Stomach smooth muscle (tissue), 2 donors: ENCODE measurements around the gene GMIP.

ENCODE experiments used
- H3K27ac ChIP-seq: one replicate; pipeline ENCODE4 v1.7.0; 2013; ENCODE audit warnings: mild to moderate bottlenecking, low read length, inconsistent platforms
- H3K27me3 ChIP-seq, 2 donors: one replicate each; pipeline ENCODE4 v1.7.0; 2013; ENCODE audit warnings: low read length in 2 of 2; ENCODE audit not compliant: insufficient read depth in 2 of 2, control insufficient read depth in 1 of 2
- H3K36me3 ChIP-seq, 2 donors: one replicate each; pipeline ENCODE4 v1.7.0; 2013; ENCODE audit warnings: low read length in 2 of 2; ENCODE audit not compliant: control insufficient read depth in 2 of 2, insufficient read depth in 2 of 2
- H3K4me1 ChIP-seq: one replicate; pipeline ENCODE4 v1.7.0; 2013; ENCODE audit warnings: low read length; ENCODE audit not compliant: control insufficient read depth, insufficient read depth
- H3K4me3 ChIP-seq, 2 donors: one replicate each; pipeline ENCODE4 v1.7.0; 2013; ENCODE audit warnings: low read length in 2 of 2
- H3K9ac ChIP-seq, 2 donors: one replicate each; pipeline ENCODE4 v1.7.0; 2013; ENCODE audit warnings: low read length in 2 of 2, mild to moderate bottlenecking in 1 of 2
- H3K9me3 ChIP-seq, 2 donors: one replicate each; pipeline ENCODE4 v1.7.0; 2013; ENCODE audit warnings: low read length in 2 of 2; ENCODE audit not compliant: control insufficient read depth in 2 of 2
- donor health status: healthy.
- donor health status: Pancreatic carcinoma.

GMIP gene

DNA sequence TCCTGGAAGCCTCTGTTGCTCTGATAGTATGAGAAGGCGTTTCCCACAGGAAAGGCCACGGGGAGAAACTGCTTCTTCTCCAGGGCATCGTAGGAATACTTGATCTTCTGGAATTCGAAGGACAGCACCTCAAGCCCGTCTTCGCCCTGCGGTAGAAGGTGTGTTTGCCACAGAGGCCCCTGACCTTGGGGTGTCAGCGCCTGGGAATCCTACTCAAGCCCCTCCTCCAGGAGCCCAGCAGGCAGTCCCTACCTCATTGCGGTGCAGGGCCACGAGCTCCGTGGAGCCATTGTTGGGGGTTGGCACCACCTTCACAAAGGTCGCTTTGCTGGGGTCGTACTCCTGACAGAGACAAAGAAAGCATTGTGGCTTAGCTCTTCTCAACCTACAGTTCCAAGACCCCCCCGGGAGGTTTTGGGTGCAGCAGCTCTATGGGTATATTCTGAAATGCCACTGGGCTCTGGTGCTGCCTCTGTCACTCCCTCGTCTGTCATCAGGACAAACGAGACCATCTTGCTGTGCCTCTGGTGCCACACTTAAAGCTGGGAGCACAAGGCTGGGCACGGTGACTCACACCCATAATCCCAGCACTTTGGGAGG lies 16.3 kb upstream of the GMIP start:
- Histone ChIP-seq H3K36me3 (peaks cover 34 to 44% of the 10 kb centered on the region in 2 donors), H3K9ac (no peak overlapping the region), H3K27ac (no peak overlapping the region), H3K9me3 (no peaks in the 10 kb centered on the region), H3K4me1 (peaks cover 17% of the 10 kb centered on the region), H3K27me3 (no peaks in the 10 kb centered on the region), H3K4me3 (no peak overlapping the region)

- Histone ChIP-seq H3K36me3 (peaks cover 53 to 62% of the 10 kb centered on the region in 2 donors), H3K27ac (no peak overlapping the region), H3K4me1 (peaks cover 8% of the 10 kb centered on the region), H3K9me3 (no peaks in the 10 kb centered on the region), H3K9ac (no peak overlapping the region), H3K27me3 (no peaks in the 10 kb centered on the region), H3K4me3 (no peak overlapping the region)
Observed at GRCh38 chr19:19657397-19657783, 13.9 kb upstream of the GMIP start.

- Histone ChIP-seq H3K9me3 (no peaks in the 10 kb centered on the region), H3K36me3 (peaks cover 59 to 66% of the 10 kb centered on the region in 2 donors), H3K27ac (no peak overlapping the region), H3K27me3 (no peaks in the 10 kb centered on the region), H3K4me3 (no peak overlapping the region), H3K4me1 (peaks cover 2% of the 10 kb centered on the region), H3K9ac (no peak overlapping the region)
Observed at GRCh38 chr19:19656451-19657396, 13.3 kb upstream of the GMIP start.

- H3K27me3 ChIP-seq = no peaks in the 10 kb centered on the region
- no peak overlapping the region for H3K27ac ChIP-seq
- peaks cover 69 to 75% of the 10 kb centered on the region in 2 donors for H3K36me3 ChIP-seq
- H3K4me1 ChIP-seq = no peaks in the 10 kb centered on the region
- no peaks in the 10 kb centered on the region for H3K9me3 ChIP-seq
- no peak overlapping the region for H3K4me3 ChIP-seq
- no peak overlapping the region for H3K9ac ChIP-seq
Observed at GRCh38 chr19:19655641-19656343, 12.3 kb upstream of the GMIP start.

GRCh38 chr19:19655051-19655594 lies 11.7 kb upstream of the GMIP start:
- Histone ChIP-seq H3K27ac (no peak overlapping the region), H3K27me3 (no peaks in the 10 kb centered on the region), H3K36me3 (peaks cover 72 to 81% of the 10 kb centered on the region in 2 donors), H3K9me3 (no peaks in the 10 kb centered on the region), H3K4me3 (no peak overlapping the region), H3K4me1 (no peaks in the 10 kb centered on the region), H3K9ac (no peak overlapping the region)

DNA sequence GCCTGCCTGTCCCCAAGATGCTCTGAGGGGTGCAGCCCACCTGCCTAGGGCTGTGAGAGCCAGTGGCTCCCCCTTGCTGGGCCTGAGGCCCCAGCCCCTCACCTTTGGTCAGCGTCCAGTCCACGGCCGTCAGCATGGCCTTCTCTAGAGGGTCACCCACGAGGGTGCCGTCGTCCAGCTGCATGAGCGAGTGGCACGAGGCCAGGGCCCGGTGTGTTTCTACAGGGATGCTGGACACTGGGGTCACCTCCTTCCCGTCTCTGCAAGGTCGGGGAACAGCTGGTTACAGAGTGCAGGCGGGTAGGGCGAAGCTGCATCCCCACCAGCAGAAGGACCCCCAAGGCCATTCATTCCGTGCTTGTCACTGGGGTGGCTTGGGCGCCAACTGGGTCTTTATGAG lies 11.0 kb upstream of the GMIP start:
- Histone ChIP-seq H3K27ac (no peak overlapping the region), H3K27me3 (no peaks in the 10 kb centered on the region), H3K9me3 (no peaks in the 10 kb centered on the region), H3K9ac (no peak overlapping the region), H3K36me3 (peaks cover 73 to 78% of the 10 kb centered on the region in 2 donors), H3K4me1 (no peaks in the 10 kb centered on the region), H3K4me3 (no peak overlapping the region)

DNA sequence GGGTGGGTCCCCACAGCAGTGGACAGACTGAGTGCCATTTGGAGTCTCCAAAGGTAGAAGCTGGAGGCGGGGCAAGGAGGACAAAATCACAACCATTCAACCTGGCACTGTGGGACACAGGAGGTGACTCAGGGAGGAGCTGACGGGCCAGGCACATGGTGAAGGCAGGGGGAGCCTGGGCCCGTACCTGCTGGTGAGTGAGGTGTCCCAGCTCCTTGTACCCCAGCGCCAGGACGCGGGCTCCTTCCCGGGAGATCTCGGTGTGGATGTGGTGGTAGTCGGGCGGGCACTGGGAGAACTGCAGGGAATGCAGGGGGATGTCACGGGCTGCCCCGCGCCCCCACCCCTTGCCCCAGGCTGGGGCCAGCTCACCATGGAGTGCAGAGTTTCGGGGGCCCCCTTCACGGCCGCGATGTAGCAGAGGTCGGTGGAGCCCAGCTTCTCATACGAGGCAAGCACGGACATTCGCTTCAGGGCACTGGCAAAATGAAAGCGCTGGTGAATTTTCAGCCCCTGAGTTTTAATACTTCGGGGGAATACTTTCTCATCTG lies 10.2 kb upstream of the GMIP start:
- no peaks in the 10 kb centered on the region for H3K27me3 ChIP-seq
- H3K4me1 ChIP-seq = no peaks in the 10 kb centered on the region
- H3K9me3 ChIP-seq = no peaks in the 10 kb centered on the region
- H3K4me3 ChIP-seq = no peak overlapping the region
- no peak overlapping the region for H3K9ac ChIP-seq
- H3K27ac ChIP-seq = no peak overlapping the region
- peaks cover 75 to 77% of the 10 kb centered on the region in 2 donors for H3K36me3 ChIP-seq

- no peaks in the 10 kb centered on the region for H3K9me3 ChIP-seq
- no peak overlapping the region for H3K27ac ChIP-seq
- H3K27me3 ChIP-seq = no peaks in the 10 kb centered on the region
- H3K4me3 ChIP-seq = no peak overlapping the region
- peaks cover 70 to 71% of the 10 kb centered on the region in 2 donors for H3K36me3 ChIP-seq
- no peak overlapping the region for H3K9ac ChIP-seq
- H3K4me1 ChIP-seq = no peaks in the 10 kb centered on the region
Observed at GRCh38 chr19:19652482-19653295, 9.2 kb upstream of the GMIP start.

DNA sequence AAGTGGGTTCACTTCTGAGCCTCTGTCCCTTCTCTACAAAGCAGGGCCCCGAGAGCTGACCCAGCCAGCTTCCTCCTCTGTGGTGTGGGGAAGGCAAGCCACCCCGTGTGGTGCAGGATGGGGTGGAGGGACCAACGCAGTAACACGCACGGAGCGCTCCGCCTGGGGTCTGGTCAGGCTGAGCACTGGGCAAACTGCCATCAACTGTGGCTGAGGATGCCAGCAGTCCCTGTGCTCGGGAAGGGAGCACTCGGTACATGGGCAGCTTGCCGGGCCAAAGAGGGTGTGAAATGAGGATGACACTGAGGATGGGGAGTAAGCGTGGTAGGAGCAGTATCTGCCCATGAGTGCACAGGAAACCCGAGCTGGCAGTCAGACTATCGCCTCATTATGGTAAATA lies 7.6 kb upstream of the GMIP start:
- no peak overlapping the region for H3K9ac ChIP-seq
- H3K9me3 ChIP-seq = no peaks in the 10 kb centered on the region
- H3K27me3 ChIP-seq = no peaks in the 10 kb centered on the region
- H3K36me3 ChIP-seq = peaks cover 64% of the 10 kb centered on the region in 2 donors
- H3K4me3 ChIP-seq = no peak overlapping the region
- H3K4me1 ChIP-seq = no peaks in the 10 kb centered on the region
- H3K27ac ChIP-seq = no peak overlapping the region

DNA sequence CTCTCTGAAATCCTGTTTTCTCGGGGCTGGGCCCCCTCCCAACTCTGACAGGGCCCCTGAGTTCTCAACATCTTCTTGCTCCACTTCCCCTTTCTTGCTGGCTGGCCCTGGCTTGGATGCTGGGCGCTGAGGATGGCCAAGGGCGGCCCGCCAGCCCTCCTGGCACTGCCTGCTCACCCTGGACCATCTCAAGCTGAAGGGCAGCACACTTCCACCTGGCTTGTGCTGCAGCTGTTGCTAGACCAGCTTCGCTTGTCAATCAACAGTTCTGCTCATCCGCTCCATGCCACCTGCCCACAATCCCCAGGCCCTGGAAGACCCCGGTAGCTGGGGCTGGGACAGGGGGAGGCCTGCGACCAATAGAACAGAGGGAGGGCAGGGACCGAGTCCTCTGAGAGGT lies 6.9 kb upstream of the GMIP start:
- no peaks in the 10 kb centered on the region for H3K4me1 ChIP-seq
- no peaks in the 10 kb centered on the region for H3K27me3 ChIP-seq
- H3K36me3 ChIP-seq = peaks cover 57 to 61% of the 10 kb centered on the region in 2 donors
- H3K4me3 ChIP-seq = no peak overlapping the region
- H3K9me3 ChIP-seq = no peaks in the 10 kb centered on the region
- no peak overlapping the region for H3K27ac ChIP-seq
- H3K9ac ChIP-seq = no peak overlapping the region
